HT1080 (cell line): ENCODE results near the gene SLC6A3. TPM values are rescaled to one million over a fixed set of nuclear protein-coding genes. Genes with fewer than 3 reads are reported as not detected.
A peak's percentile ranks its signal among the peaks of the same experiment; 100 is the strongest.

ENCODE experiments used
- DNase-seq: peaks from one replicate; pipeline ENCODE4 v3.0.0-alpha.2; 2015; ENCODE audit warnings: low read depth
- total RNA-seq: library from RNA; depleted of rRNA; stranded (reverse); fragments of >200 nt; shearing (Covaris generic); gene quantifications from 2 replicates; pipeline ENCODE4 v1.2.3, GENCODE V29; 2014; rRNA removed

The SLC6A3 gene
- total RNA-seq, 1 experiment from 2014 or later, result not detected

DNA sequence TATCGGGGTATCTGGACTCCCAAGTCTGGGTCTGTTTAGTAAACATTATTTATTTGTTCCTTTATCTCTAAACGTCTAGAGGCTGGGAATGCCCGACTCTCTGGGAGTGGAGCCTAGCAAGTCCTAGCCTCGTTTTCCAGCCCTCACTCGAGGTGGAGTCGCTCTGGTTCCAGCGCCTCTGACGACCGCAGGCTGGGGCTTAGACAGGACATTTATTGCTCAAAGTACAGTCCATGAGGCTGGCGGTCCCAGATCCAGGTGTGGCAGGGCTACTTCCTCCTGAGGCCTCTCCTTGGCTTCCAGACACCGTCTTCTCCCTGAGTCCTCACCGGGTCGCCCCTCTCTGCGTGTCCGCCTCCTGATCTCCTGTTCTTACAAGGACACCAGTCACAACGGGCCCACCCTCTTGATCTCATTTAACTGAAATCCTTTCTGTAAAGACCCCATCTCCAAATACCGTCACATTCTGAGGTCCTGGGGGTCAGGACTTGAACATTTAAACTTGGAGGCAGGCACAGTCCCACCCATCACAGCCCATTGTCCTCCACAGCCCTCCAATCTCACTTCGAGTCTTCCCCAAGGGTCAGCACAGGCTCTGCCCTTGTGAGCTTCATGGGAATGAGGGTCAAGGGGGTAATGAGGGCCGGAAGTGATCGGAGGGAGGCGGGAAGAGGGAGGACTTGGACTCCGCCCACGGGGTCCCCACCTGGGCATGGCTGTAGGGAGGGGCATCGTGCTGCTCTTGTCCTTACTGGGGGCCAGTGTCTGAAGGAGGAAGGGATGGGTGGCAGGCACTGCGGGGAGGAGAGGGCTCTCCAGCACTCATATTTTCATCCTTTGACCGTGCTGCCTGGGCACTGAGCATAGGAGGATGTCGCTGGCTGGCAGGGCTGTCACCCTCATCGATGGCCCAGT, 88.1 kb downstream of the SLC6A3 start:
- no peak for DNase-seq

DNA sequence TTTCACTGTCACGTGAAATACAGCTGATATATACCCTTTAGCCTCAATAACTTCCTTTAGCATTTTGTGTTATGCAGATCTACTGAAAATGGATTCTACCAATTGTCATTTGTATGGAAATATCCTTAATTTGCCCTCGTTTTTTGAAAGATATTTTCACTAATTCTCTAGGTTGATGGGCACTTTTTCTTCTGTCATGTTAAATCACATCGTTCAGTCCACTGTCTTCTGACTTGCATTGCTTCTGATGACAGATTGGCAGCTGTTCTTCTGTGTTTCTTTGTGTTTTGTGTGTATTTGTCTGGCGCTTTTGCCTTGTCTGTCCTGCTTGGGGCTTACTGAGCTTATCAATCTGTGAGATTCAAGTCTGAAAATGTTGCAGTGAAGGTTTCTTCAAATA, 90.7 kb downstream of the SLC6A3 start:
- no peak for DNase-seq

DNA sequence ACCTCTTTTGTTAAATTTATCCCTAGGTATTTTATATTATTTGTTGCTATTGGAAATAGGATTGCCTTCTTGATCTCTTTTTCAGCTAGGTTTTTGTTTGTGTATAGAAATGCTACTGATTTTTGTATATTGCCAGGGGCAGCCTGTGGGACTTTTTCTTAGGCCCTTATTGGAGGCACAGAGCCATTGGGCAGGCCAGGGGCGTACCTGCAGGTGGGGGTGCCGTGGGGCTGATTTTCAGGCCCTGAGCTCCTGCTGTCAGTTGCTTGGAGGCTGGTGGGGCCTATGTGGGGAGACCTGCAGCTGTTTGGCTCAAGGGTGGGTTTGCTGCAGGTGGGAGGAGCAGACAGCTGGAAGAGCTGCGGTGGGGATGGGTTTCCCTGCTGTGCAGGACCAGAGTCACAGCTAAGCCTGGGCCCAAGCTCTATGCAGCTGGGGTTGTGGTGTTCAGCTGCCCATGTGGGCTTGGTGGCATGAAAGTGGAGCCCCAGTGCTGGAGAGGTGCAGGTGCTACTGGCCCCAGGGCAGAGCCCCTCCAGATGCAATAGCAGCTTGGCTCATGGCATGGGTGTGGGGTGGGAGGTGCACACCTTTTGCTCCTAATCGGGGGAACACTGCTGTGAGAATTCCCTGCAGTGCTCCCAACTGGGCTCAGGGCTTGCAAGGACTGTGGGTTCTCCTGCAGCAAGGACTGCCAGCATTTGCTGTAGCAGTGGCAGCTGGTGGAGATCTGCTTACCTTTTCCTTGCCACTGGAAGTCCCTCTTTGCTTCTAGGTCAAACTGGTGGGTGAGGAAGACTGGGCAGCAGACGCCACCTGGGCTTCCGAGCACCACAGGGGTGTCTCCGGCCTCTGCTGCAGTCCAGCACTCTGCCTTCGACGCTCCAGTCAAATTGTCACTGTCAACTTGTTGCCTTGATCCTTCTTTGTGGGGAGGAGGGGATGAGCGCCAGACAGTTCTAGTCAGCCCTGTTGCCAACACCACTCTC, 92.7 kb downstream of the SLC6A3 start:
- no peak for DNase-seq

DNA sequence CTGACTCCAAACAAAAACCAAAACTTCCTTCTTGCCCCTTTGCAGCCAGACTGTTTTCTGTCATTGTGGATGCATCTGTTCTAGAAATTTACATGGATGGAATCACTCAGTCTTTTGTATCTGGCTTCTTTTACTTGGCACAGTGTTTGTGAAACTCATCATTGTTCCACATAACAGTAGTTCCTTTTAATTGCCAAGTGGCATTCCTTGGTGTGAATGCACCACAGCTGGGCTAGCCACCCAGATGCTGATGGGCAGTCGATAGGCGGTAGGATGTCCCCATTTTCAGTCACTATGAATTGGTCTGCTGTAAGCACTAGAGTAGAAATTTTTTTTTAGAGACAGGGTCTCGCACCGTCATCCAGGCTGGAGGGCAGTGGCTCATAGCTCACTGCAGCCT, 94.1 kb downstream of the SLC6A3 start:
- no peak for DNase-seq

DNA sequence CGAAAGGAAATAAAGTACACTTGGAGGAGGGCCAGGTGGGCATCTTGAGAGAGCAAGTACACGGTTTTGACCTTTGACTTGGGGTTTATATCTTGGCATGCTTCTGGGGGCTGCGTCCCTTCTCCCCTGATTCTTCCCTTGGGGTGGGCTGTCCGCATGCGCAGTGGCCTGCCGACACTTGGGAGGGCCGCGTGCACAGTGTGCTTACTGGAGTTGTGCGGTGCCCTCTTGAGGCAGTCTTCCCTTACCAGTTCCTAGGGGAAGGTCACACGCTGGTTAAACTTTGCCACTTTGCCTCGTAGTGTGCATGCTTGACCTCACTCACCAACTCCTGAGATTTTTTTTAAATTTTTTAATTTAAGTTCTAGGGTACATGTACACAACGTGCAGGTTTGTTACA, 96.0 kb downstream of the SLC6A3 start:
- no peak for DNase-seq

DNA sequence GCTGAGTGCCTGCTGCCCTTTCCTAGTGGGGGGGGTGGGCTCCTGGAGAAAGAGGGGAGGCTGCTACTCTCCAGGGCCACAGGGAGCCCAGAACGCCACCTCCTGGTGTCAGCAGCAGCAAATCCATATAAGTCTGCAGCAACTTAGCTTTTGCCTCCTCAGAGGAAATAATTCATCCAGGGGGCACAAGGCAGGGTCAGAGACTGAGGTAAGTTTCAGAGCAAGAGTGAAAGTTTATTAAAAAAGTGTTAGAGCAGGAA, 96.3 kb downstream of the SLC6A3 start:
- DNase-seq, result no peak

DNA sequence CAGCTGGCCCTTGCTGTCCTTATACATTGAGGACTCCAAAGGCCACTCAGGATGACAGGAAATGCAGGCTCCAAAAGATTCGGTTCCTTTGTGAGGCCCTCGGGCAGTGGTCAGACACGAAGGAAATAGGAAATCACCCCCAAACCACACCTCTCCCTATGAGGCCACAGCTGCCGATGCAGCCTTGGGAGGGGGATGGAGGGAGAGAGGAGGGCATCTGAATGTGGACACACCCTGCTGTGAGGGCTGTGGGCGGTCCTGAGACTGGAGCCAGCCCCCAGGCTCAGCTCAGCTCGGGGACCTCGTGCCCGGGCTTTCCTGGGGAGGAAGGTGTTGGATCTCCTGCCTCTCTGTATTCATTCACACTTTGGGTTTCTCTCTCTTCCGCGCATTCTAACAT, 97.7 kb downstream of the SLC6A3 start:
- no peak for DNase-seq

DNA sequence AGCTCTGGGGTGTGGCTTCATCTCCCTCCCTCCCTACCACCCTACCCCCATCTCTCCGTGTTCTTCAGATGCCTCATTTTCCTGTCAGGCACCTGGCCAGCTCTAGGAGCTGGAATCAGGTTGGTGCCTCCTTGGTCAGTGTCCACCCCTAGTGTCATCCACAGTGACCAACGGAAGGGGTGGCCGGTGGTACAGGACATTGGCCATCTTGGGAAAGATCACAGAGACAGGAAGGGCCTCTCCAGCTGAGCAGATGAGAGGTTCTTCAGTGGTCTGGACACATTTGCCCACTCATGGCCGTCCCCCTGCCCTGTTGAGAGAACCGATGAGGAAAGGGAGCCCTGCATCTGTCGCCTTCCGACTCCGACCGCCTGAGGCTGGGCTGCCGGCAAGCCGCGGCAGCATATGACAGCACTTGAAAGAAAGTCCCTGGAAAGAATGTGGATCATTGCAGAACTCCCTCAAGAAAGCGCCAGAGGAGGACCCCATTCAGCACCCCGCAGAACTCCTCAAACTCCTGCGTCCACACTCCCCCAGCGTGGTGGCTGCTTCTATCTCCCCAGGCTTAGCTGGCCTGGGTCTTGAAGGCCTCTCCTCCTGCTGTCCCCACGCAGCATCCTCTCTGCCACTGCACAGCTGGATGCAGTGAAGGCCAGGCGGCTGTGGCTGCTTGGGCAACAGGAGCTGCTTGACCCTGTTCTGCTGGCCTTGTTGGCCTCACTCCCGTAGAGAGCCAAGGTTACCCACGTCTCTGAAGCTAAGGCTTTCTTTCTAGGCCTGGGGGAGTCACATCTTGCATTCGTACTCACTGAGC, 98.4 kb downstream of the SLC6A3 start:
- DNase-seq, result no peak

DNA sequence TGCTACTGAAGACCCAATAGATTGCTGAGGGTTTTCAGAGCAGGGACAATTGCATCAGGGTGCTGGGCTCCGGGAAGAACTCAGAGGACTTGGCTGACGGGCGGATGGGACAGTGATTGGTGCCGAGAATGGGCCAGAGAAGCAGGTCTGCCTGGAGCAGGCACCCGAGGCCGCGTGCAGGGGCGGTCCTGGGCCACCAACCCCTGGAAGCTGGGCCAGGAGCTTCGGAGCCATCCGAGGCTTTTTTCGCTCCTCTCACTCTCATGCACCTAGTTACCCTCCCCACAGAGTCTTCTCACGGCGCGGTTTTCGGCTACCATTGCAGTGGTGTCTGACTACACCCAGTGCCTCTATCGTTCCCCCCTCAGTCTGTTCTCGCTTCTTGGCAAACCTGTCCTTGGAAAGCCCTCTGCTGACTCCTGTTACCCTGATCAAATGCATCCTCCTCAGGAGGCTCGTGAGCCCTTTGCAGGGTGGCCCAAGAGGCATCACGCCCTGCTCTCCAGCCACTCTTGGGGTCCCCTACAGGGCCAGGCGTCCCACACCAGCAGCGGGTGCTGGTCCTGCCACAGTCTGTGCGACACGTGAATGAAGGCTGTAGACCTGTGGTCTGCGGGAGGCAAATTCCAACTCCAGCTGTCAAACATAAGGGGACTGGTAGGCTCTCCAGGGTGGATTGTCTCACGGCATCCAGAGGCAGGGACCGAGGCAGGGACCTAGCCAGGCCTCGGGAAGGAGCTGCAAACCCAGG, 99.2 kb downstream of the SLC6A3 start:
- DNase-seq, result no peak

DNA sequence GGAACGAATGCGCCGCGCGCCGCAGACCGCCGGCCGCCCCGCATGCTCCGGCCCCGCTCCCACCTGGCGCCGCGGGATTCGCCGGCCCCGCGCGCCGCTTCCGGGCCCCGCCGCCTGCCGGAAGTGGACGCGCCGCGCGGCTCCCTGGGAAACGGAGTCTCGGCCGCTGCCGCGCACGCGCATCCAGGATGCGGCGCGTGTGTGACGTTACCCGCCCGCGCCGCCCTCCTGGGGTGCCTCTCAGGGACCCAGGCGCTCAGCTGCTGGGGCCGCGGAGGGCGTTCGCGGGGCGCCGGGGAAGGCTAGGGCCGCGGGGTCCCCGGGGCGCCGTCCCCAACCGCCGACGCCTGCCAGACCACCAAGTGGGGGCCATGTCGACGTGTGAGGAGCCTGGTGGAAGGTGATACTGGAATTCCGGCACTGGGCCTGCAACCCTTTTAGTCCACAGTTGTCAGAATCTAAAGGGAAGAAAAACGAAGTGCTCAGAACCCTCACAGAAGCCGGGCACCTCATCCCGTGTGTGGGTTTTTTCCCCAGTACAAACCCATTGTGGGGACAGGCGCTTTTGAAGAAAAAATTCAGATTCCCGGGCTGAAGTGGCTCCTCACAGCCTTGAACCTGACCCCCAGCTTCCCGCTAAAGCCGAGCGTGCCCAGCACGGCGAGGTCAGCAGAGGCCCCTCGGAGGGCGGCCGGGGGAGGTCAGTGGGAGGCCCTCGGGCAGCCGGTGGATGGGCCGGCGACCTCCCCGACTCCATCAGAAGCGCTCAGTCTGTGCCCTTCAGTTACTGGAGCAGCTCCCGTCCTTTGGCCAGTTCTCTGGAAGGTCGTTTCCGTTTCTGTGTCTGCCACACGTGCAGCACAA, 100.0 kb downstream of the SLC6A3 start, which contains the start of gene CLPTM1L:
Gene CLPTM1L, minus strand, starts transcription at position 125 of the 864 bp plus-strand sequence. CDS start 258 bp downstream, outside the sequence.
- peak; percentile 80 for DNase-seq

DNA sequence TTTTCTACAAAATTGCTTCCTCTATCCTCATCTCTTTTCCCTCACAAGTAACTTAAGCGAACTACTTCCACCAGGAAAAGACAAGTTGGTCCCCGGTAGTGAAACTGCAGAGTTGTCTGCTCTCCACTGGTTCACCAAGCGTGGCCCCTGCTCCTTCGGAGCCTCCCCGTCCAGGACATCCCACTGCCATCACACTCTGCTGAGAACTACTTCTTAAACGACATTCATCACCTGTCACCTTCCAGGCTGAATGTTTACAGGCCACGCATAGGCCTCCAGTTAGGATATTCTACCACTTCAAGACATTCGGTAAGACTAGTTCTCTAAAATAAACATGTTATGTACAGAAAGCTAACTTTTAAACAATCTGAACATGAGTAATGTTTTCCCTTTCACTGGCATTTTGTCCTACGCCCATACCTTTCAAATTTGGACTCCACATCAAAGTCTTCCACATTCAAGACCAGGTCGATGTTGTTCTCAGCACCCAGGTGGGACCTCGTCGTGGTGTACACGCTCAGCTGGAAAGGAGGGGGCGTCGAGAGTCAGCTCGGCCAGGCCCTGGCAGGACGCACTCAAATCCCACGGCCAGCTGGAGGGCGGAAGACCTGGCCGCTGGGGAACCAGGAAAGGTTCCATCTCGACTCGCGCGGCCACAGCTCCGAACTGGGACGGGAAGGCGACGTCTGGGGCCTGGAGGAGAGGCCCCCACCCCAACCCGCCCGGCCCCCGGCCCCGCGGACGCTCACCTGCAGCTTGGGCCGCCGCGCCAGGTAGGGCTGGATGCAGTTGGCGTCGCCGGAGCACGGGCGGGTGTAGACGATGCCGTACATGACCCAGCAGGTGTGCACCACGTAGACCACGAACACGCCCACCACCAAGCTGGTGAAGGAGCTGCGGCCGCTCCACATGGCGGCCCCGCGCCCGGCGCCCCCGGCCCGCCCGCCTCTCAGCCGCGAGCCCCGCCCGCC, 101.0 kb downstream of the SLC6A3 start:
- no peak for DNase-seq

DNA sequence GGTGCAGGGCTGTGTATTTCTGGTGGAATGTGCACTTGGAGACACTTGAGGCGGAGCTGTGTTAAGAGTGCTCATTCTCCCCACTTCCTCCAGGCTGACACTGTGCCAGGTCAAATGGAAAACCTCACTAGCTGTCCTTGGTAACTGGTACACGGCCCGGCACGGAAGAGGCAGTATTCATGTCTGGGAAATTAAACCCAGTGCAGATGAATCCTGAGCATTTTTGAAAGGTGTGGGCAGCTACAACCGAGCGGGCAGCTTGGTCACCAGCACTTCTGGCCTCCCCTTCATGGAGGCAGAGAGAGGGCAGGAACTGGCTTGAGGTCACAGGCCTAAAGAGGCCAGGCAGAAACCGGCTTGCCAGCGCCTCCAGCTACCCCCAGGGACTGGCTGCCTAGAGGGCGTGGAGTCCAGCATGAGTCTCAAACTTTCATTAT, 101.9 kb downstream of the SLC6A3 start:
- no peak for DNase-seq

Other genes starting within 250 kb of the SLC6A3 start
- gene SLC6A19, start 243.8 kb downstream of the SLC6A3 start, total RNA-seq, result not detected in 2 replicates
- gene SLC6A18, start 220.1 kb downstream of the SLC6A3 start, total RNA-seq, result not detected in 2 replicates
- 9.0 and 10.5 TPM in 2 replicates for gene TERT, start 150.4 kb downstream of the SLC6A3 start, total RNA-seq
- 532 and 557 TPM in 2 replicates for gene CLPTM1L, start 100.3 kb downstream of the SLC6A3 start, total RNA-seq
- gene LPCAT1, start 78.5 kb upstream of the SLC6A3 start, total RNA-seq, result 53.3 and 58.5 TPM in 2 replicates